K562 (cell line): ENCODE measurements around the gene TSPOAP1. TPM values are rescaled to one million over a fixed set of nuclear protein-coding genes. Genes with fewer than 3 reads are reported as not detected.

Source experiments
- FOXA1 ChIP-seq: fragments of 450-650 bp; IDR thresholded peaks from 2 replicates; pipeline ENCODE4 v1.6.1; 2016; ENCODE audit warnings: mild to moderate bottlenecking, borderline replicate concordance
- HDAC8 ChIP-seq: fragments of 450-650 bp; IDR thresholded peaks from 2 replicates; pipeline ENCODE4 v1.6.1; 2016; ENCODE audit warnings: mild to moderate bottlenecking, missing genetic modification characterization, moderate library complexity, missing compliant biosample characterization
- HINFP ChIP-seq: fragments of 450-650 bp; conservative IDR thresholded peaks from 2 replicates; pipeline ENCODE4 v1.6.1; 2016; ENCODE audit warnings: missing genetic modification characterization, low read depth, mild to moderate bottlenecking, control low read depth, missing compliant biosample characterization
- TFAP4 ChIP-seq: sonication (generic); formaldehyde crosslinking; IDR thresholded peaks from 2 replicates; pipeline ENCODE4 v1.8.0; 2022; ENCODE audit warnings: missing genetic modification reagents, mild to moderate bottlenecking, moderate library complexity, borderline replicate concordance
- ZBTB2 ChIP-seq: fragments of 450-650 bp; IDR thresholded peaks from 2 replicates; pipeline ENCODE4 v1.6.1; 2016; ENCODE audit warnings: antibody characterized with exemption
- ZNF347 ChIP-seq: fragments of 450-650 bp; formaldehyde crosslinking; IDR thresholded peaks from 2 replicates; pipeline ENCODE4 v1.4.0; 2020; ENCODE audit warnings: low read depth, mild to moderate bottlenecking, moderate library complexity
- polyA plus RNA-seq, 8 experiments: library from polyadenylated mRNA; depleted of rRNA in 4 of 8; stranded (reverse) in 5 of 8; unstranded in 3 of 8; fragments of >200 nt; fragmentation: Nextera tagmentation in 2 of 8; fragmentation: Illumina TruSeq in 1 of 8; extraction: Ambion mirVana in 2 of 8; extraction: Trizol in 1 of 8; gene quantifications; 2 replicates each; pipeline versions ENCODE4 v1.2.1 to v1.2.3, GENCODE V29; 2011 to 2014; ENCODE audit warnings: inconsistent platforms in 1 of 8, missing spikeins in 1 of 8
- total RNA-seq, 7 experiments: library from RNA; depleted of rRNA in 6 of 7; stranded (reverse); fragments of >200 nt in 6 of 7; fragmentation: Illumina TruSeq in 2 of 7; extraction: Trizol in 2 of 7; gene quantifications; 2 replicates each; pipeline versions ENCODE4 v1.2.1 to v1.2.3, GENCODE V29; 2011 to 2021; ENCODE audit warnings: low replicate concordance in 1 of 7

TSPOAP1 gene
- total and polyA plus RNA-seq, 9 of the 15 experiments (the other 6 are each of a cell fraction or from before 2014, with no cell fraction given): 0.87 to 3.9 (median 1.8) TPM; not detected in 2

DNA sequence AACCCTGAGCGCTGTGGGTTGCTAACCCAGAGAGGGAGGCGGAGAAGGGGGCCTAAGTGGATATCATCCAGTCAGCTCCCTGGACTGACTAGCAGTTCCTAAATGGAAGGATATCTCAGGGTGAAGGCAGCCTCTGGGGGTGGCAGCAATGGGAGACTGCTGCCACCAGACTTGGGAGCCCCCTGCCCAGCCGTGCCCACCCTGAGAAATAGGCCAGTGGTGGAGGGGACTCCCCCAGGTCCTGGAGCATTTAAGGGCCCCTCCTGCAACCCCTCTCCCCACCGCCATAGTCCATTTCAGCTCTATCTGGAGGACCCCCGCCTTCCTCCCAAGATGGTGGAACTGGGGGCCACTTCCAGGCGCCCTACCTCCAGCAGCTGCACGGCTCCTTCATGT, 8.4 kb downstream of the TSPOAP1 start (continued):
- TF ChIP-seq ZBTB2 (no peak), TFAP4 (CRISPR knock-in tag) (no peak), FOXA1 (no peak), ZNF347 (CRISPR knock-in tag) (no peak), HINFP (tag) (no peak), HDAC8 (tag) (no peak)
